ENCODE data around the gene UBTF. TPM values are rescaled to one million over a fixed set of nuclear protein-coding genes. Genes with fewer than 3 reads are reported as not detected.

UBTF gene
- total and polyA plus RNA-seq, 2 donors (not counting 1 experiment from before 2014, with no cell fraction given), result 43.1 to 179 TPM

DNA sequence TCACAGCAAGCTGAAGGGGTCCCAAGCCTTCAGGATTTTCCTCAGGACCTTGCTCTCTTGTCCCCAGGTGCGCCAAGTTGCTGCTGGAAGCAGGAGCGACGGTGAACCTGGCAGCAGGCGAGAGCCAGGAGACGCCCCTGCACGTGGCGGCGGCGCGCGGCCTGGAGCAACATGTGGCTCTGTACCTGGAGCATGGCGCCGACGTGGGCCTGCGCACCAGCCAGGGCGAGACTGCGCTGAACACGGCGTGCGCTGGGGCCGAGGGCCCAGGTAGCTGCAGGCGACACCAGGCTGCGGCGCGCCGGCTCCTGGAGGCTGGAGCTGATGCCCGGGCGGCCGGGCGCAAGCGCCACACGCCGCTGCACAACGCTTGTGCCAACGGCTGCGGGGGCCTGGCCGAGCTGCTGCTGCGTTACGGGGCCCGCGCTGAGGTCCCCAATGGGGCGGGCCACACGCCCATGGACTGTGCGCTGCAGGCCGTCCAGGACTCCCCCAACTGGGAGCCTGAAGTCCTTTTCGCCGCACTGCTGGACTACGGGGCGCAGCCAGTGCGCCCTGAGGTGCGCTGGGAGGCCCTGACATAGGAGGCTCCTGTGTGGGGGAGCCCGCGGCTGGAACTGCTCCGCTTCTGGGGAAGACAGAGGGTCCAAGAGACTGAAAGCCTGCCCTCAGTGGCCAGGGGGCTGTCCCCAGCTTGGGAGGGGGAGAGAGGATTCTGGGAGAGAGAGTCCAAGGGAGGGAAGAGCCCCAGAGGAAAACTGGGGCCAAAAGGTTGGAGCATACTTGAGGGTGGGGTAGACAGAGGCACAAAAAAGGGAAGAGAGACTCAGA, 42.6 kb downstream of the UBTF start:
- Histone ChIP-seq H2AFZ (ENCODE audit: insufficient read depth, low read depth, low read length, poor library complexity, severe bottlenecking) (no peak overlapping the region), H3K27me3 (replicated peaks in 1 of 4; ENCODE audit: control extremely low read depth in 1 of 4, control insufficient read depth in 3 of 4, insufficient read depth in 4 of 4, low read length in 3 of 4) (no peaks in the 10 kb centered on the region), H3K9me3 (ENCODE audit: control extremely low read depth in 1 of 3, control insufficient read depth in 2 of 3, insufficient read depth in 1 of 3, low read length in 2 of 3) (no peaks in the 10 kb centered on the region), H3K27ac (ENCODE audit: low read length in 2 of 2) (no peak overlapping the region), H3K9ac (ENCODE audit: low read length) (no peak overlapping the region), H4K20me1 (ENCODE audit: control insufficient read depth, insufficient read depth, low read length, poor library complexity, severe bottlenecking) (peaks cover 5% of the 10 kb centered on the region), H3K79me2 (ENCODE audit: control insufficient read depth, insufficient read depth, low read length) (no peaks in the 10 kb centered on the region), H3K4me2 (replicated peaks; ENCODE audit: low read depth, low read length, poor library complexity, severe bottlenecking) (no peak overlapping the region), H3K4me1 (ENCODE audit: control insufficient read depth in 2 of 2, insufficient read depth in 2 of 2, low read length in 2 of 2) (no peaks in the 10 kb centered on the region), H3K4me3 (ENCODE audit: control extremely low read depth in 1 of 5, extremely low read depth in 1 of 5, insufficient read depth in 1 of 5, low read depth in 2 of 5, low read length in 4 of 5) (no peak overlapping the region), H3K36me3 (replicated peaks in 1 of 2; ENCODE audit: control extremely low read depth in 1 of 2, control insufficient read depth in 1 of 2, extremely low read depth in 1 of 2, insufficient read depth in 2 of 2, low read length in 1 of 2) (peaks cover 2 to 11% of the 10 kb centered on the region in 2 experiments)
- no peaks in the 10 kb centered on the region for H3K27me3 Mint-ChIP-seq
- peaks cover 2% of the 10 kb centered on the region for H3K4me1 Mint-ChIP-seq
- ATAC-seq (ENCODE audit: low read depth) (no peak), DNase-seq (peak; percentile 5)
- H3K9me3 Mint-ChIP-seq (ENCODE audit: insufficient read depth), result no peaks in the 10 kb centered on the region
- peak overlapping the region; percentile 50 for H3K27ac Mint-ChIP-seq
- CTCF ChIA-PET, result no interaction called here
- TF ChIP-seq, protein P1, sequence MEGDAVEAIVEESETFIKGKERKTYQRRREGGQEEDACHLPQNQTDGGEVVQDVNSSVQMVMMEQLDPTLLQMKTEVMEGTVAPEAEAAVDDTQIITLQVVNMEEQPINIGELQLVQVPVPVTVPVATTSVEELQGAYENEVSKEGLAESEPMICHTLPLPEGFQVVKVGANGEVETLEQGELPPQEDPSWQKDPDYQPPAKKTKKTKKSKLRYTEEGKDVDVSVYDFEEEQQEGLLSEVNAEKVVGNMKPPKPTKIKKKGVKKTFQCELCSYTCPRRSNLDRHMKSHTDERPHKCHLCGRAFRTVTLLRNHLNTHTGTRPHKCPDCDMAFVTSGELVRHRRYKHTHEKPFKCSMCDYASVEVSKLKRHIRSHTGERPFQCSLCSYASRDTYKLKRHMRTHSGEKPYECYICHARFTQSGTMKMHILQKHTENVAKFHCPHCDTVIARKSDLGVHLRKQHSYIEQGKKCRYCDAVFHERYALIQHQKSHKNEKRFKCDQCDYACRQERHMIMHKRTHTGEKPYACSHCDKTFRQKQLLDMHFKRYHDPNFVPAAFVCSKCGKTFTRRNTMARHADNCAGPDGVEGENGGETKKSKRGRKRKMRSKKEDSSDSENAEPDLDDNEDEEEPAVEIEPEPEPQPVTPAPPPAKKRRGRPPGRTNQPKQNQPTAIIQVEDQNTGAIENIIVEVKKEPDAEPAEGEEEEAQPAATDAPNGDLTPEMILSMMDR (IDR thresholded peaks at IDR 0.05), result no peak
- no peak for TF ChIP-seq EZH2 (IDR thresholded peaks at IDR 0.05; ENCODE audit: borderline replicate concordance, insufficient read depth, low read depth, low read length, poor library complexity, severe bottlenecking)
- H3K4me3 Mint-ChIP-seq, result no peak overlapping the region
- 98% methylated on average over 54 of the region's 54 CpGs for WGBS (ENCODE audit: insufficient coverage)
- POLR2A ChIA-PET, result no interaction called here
- intact Hi-C loops (cut with micrococcal nuclease), result no loop called here

DNA sequence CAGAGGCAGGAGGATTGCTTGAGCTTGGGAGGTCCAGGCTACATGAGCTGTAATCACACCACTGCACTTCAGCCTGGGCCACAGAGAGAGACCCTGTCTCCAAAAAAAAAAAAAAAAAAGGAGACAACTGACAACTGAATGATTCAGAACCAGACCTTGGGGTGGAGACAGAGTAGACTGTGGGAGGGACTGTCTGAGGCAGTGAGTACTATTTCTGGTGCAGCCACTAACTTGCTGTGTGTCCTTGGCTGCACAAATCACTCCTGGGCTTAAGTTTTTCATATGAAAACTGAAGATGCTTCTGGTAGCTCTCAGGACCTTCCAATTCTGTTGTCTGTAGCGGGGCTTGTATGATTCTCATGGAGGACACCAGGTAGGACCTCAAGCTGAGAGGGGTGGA, 43.2 kb downstream of the UBTF start:
- peaks cover 0 to 7% of the 10 kb centered on the region in 2 experiments for H3K36me3 ChIP-seq (replicated peaks in 1 of 2; ENCODE audit: control extremely low read depth in 1 of 2, control insufficient read depth in 1 of 2, extremely low read depth in 1 of 2, insufficient read depth in 2 of 2, low read length in 1 of 2)
- intact Hi-C loops (cut with micrococcal nuclease), result no loop called here
- H4K20me1 ChIP-seq (ENCODE audit: control insufficient read depth, insufficient read depth, low read length, poor library complexity, severe bottlenecking), result no peaks in the 10 kb centered on the region
- H3K9ac ChIP-seq (ENCODE audit: low read length), result no peak overlapping the region
- WGBS (ENCODE audit: insufficient coverage), result 100% methylated on average over 1 of the region's 1 CpG
- H3K4me1 Mint-ChIP-seq, result no peaks in the 10 kb centered on the region
- no peaks in the 10 kb centered on the region for H3K27me3 ChIP-seq (replicated peaks in 1 of 4; ENCODE audit: control extremely low read depth in 1 of 4, control insufficient read depth in 3 of 4, insufficient read depth in 4 of 4, low read length in 3 of 4)
- peak overlapping the region; percentile 50 for H3K27ac Mint-ChIP-seq
- CTCF ChIA-PET, result no interaction called here
- POLR2A ChIA-PET, result no interaction called here
- H3K79me2 ChIP-seq (ENCODE audit: control insufficient read depth, insufficient read depth, low read length), result no peaks in the 10 kb centered on the region
- H3K27ac ChIP-seq (ENCODE audit: low read length in 2 of 2), result no peak overlapping the region
- DNase-seq (no peak), ATAC-seq (ENCODE audit: low read depth) (no peak)
- TF ChIP-seq, protein P1 (IDR thresholded peaks at IDR 0.05), result no peak
- no peak for TF ChIP-seq EZH2 (IDR thresholded peaks at IDR 0.05; ENCODE audit: borderline replicate concordance, insufficient read depth, low read depth, low read length, poor library complexity, severe bottlenecking)
- no peaks in the 10 kb centered on the region for H3K27me3 Mint-ChIP-seq
- no peaks in the 10 kb centered on the region for H3K9me3 ChIP-seq (ENCODE audit: control extremely low read depth in 1 of 3, control insufficient read depth in 2 of 3, insufficient read depth in 1 of 3, low read length in 2 of 3)
- no peak overlapping the region for H2AFZ ChIP-seq (ENCODE audit: insufficient read depth, low read depth, low read length, poor library complexity, severe bottlenecking)
- no peaks in the 10 kb centered on the region for H3K9me3 Mint-ChIP-seq (ENCODE audit: insufficient read depth)
- no peak overlapping the region for H3K4me3 ChIP-seq (ENCODE audit: control extremely low read depth in 1 of 5, extremely low read depth in 1 of 5, insufficient read depth in 1 of 5, low read depth in 2 of 5, low read length in 4 of 5)
- no peak overlapping the region for H3K4me3 Mint-ChIP-seq
- H3K4me2 ChIP-seq (replicated peaks; ENCODE audit: low read depth, low read length, poor library complexity, severe bottlenecking), result no peak overlapping the region
- H3K4me1 ChIP-seq (ENCODE audit: control insufficient read depth in 2 of 2, insufficient read depth in 2 of 2, low read length in 2 of 2), result no peaks in the 10 kb centered on the region

All from B cell (primary cell).